Activated T-helper 9 cell treated with anti-CD3 and anti-CD28 coated beads, Interleukin-2, amount 50 U/mL, for 16 hours (primary cell): Measurements from ENCODE around the gene METAP1D.
"Not testable (repeated sequence)": the region's sequence is repeated elsewhere in the genome, so short reads cannot be mapped to it uniquely, and the experiment has no call there.

Experiments
- DNase-seq: peaks from one replicate; pipeline ENCODE4 v3.0.0-alpha.2; 2020; ENCODE audit warnings: low read depth

Gene METAP1D

GRCh38 chr2:172048508-172049503 is 49.1 kb downstream of the METAP1D start:
- no peak for DNase-seq

DNA sequence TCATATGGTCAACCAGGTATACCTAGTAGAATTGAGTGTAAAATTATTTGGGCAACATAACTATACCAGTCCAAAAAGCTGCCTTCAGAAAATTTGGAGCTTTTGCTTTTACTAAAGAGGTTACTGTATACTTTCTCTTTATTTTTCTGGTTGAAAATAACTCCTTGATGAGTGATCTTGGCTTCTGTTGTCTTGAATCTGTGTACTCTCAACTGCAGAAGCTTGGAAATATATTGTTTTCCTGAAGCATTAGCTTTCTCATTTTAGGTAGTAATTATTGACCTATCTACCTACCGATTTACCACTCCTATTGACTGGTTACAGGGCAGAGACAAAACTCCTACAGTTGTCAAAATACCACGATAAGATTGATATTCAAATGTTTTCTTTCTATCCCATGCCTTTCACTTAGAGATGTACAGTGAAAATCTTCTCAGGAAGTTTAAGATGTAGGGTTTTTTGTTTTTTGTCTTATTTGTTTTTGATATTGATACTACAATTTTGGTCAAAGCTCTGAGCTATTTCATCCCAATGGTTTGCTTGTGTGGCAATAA is 49.9 kb downstream of the METAP1D start:
- no peak for DNase-seq

GRCh38 chr2:172050479-172051125 is 50.8 kb downstream of the METAP1D start:
- DNase-seq, result no peak

GRCh38 chr2:172052000-172052983 is 52.5 kb downstream of the METAP1D start:
- DNase-seq, result no peak

- no peak for DNase-seq
These were observed 53.7 kb downstream of the METAP1D start for GRCh38 chr2:172053486-172053885.

- DNase-seq, result no peak
These were observed 56.5 kb downstream of the METAP1D start for GRCh38 chr2:172056293-172056692.

GRCh38 chr2:172058660-172059059 is 58.9 kb downstream of the METAP1D start:
- DNase-seq, result no peak

GRCh38 chr2:172060118-172060517 is 60.4 kb downstream of the METAP1D start:
- DNase-seq, result not testable (repeated sequence)

- DNase-seq, result no peak
These were observed 62.8 kb downstream of the METAP1D start for GRCh38 chr2:172062402-172063004.

- DNase-seq, result no peak
These were observed 63.7 kb downstream of the METAP1D start for GRCh38 chr2:172063446-172063845.

GRCh38 chr2:172065111-172065510 is 65.4 kb downstream of the METAP1D start:
- DNase-seq, result no peak

- no peak for DNase-seq
These were observed 66.7 kb downstream of the METAP1D start for GRCh38 chr2:172066394-172066886.

DNA sequence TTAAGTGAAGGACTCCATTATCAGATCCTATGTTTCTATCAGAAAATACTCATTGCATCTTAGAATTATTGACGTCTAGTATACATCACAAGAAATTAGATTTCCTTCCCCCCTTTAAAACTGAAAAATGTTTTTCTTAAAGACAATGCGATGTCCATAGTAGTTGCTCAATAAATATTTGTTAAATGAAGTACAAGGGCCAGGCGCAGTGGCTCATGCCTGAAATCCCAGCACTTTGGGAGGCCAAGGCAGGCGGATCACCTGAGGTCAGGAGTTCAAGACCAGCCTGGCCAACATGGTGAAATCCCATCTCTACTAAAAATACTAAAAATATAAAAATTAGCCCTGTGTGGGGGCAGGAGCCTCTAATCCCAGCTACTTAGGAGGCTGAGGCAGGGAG is 68.2 kb downstream of the METAP1D start:
- not testable (repeated sequence) for DNase-seq

DNA sequence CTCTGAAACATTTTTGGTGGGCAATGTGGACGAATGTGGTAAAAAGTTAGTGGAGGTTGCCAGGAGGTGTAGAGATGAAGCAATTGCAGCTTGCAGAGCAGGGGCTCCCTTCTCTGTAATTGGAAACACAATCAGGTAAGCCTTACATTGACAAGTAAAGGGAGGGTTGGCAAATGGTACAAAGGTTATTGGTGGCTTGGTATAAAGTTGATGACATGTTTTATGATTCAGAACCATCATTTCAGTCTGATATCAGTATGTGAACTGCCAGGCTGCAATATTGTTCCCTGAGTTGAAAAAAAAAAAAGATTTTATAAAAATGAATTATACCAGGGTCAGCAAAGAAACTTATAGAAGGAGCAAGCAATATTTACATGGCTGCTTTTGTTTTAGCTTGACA is 71.2 kb downstream of the METAP1D start:
- DNase-seq, result no peak

- DNase-seq, result no peak
These were observed 72.5 kb downstream of the METAP1D start for GRCh38 chr2:172072303-172072702.

DNA sequence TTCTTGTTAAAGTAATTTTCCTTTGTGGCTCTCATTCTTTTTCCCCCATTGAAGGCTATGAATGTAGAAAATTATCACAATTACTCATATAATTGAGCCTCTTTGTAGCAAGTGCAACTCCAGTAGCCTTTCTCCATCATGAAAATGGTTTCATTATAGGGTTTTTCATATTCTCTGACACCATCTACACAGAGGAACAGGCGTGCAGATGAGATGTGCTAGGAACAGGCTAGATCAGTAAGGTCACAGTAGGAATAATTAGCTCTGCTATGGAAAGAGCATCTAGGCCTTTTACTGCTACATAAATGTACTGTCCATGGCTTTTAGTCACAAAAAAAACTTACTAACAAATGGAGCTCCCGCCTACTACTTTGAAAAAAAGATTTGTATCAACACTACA is 73.0 kb downstream of the METAP1D start:
- no peak for DNase-seq

GRCh38 chr2:172073518-172073917 is 73.8 kb downstream of the METAP1D start:
- DNase-seq, result no peak

GRCh38 chr2:172074254-172074653 is 74.5 kb downstream of the METAP1D start:
- DNase-seq, result no peak

GRCh38 chr2:172079416-172079815 is 79.7 kb downstream of the METAP1D start:
- DNase-seq, result no peak

DNA sequence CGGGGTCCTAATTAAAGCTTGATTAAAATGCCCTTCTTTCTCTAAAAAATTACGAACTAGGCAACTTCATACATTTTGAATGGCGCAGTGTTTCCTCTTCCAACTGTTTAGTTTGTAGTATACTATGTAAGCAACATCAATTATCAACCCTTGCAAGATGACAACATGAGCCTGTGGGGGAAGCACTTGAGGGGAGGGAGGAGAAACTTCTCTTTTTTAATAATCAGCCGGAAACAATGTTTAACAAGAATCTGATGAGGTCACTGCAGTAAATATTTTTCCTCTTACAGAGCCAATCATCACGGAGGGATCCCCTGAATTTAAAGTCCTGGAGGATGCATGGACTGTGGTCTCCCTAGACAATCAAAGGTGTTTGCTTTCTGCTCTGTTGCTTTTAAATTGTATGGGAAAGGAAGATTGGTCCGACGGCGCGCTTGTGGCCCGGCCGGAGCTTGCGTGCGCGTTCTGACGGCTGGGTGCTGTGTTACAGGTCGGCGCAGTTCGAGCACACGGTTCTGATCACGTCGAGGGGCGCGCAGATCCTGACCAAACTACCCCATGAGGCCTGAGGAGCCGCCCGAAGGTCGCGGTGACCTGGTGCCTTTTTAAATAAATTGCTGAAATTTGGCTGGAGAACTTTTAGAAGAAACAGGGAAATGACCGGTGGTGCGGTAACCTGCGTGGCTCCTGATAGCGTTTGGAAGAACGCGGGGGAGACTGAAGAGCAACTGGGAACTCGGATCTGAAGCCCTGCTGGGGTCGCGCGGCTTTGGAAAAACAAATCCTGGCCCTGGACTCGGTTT is 80.3 kb downstream of the METAP1D start:
- DNase-seq, result no peak
